Measurements from ENCODE around the gene TRAPPC10. TPM values are rescaled to one million over a fixed set of nuclear protein-coding genes. Genes with fewer than 3 reads are reported as not detected.

TRAPPC10 gene
- total and polyA plus RNA-seq, 9 of the 15 experiments (the other 6 are each of a cell fraction or from before 2014, with no cell fraction given): 1.1 to 33.8 (median 24.3) TPM

- TF ChIP-seq ZNF407 (IDR thresholded peaks at IDR 0.05; ENCODE audit: low read depth) (0 out of 2 replicates have a peak, but pooled peaks have one; percentile 27), ZNF253 (CRISPR knock-in tag; conservative IDR thresholded peaks at IDR 0.05) (no peak), MLLT1 (IDR thresholded peaks at IDR 0.05) (peak; percentile 17 to 77; a peak in 3 of 4 replicates), ZBTB26 (CRISPR knock-in tag; IDR thresholded peaks at IDR 0.05) (peak; percentile 48), SREBF2 (CRISPR knock-in tag; IDR thresholded peaks at IDR 0.05) (no peak), ETV6 (IDR thresholded peaks at IDR 0.05; ENCODE audit: borderline replicate concordance in 1 of 2, low read depth in 2 of 2, low read length in 1 of 2) (no peak), ETV6 (CRISPR knock-in tag; IDR thresholded peaks at IDR 0.05; ENCODE audit: borderline replicate concordance) (no peak), ZNF24 (IDR thresholded peaks at IDR 0.05) (no peak), XRCC3 (IDR thresholded peaks at IDR 0.05) (no peak), ATF4 (CRISPR knock-in tag; IDR thresholded peaks at IDR 0.05) (no peak), CCAR2 (IDR thresholded peaks at IDR 0.05; ENCODE audit: low read depth, low read length) (no peak), ZNF121 (CRISPR knock-in tag; conservative IDR thresholded peaks at IDR 0.05) (no peak), ZNF778 (CRISPR knock-in tag; IDR thresholded peaks at IDR 0.05) (no peak), SUPT5H (IDR thresholded peaks at IDR 0.05) (peak; percentile 42; the same call in 1 of the 2 replicates), ZNF239 (CRISPR knock-in tag; IDR thresholded peaks at IDR 0.05) (no peak), ZC3H8 (IDR thresholded peaks at IDR 0.05) (peak; percentile 39; the same call in 1 of the 2 replicates), MAX (CRISPR knock-in tag; IDR thresholded peaks at IDR 0.05) (peak; percentile 50; the same call in 1 of the 2 replicates)
Observed at GRCh38 chr21:43974791-43975468, 37.2 kb upstream of the TRAPPC10 start (continued).

Measured in K562 (cell line).